GM21447 (cell line): Measurements from ENCODE around the gene TMEM59.
"Not testable (repeated sequence)": the region's sequence is repeated elsewhere in the genome, so short reads cannot be mapped to it uniquely, and the experiment has no call there.

Experiments
- ATAC-seq: cut with Tn5 transposase; IDR thresholded peaks from one replicate; pipeline ENCODE4 v1.9.1; 2021; ENCODE audit not compliant: unreplicated experiment

The TMEM59 gene

GRCh38 chr1:54052934-54053744 is at the start of gene TMEM59, which contains the start of gene TCEANC2:
Gene TMEM59 (minus strand): TSS chr1:54053204. CDS start chr1:54053188, 16 bp downstream.
Gene TCEANC2 (plus strand): TSS chr1:54053608. CDS start chr1:54054423, 815 bp downstream.
- ATAC-seq, result peak; percentile 89

GRCh38 chr1:54100500-54100899 is 47.5 kb upstream of the TMEM59 start:
- no peak for ATAC-seq

GRCh38 chr1:54099061-54099610 is 46.1 kb upstream of the TMEM59 start:
- ATAC-seq, result no peak

- no peak for ATAC-seq
These were observed 43.9 kb upstream of the TMEM59 start for GRCh38 chr1:54096877-54097240.

GRCh38 chr1:54096227-54096876 is 43.3 kb upstream of the TMEM59 start:
- ATAC-seq, result no peak

GRCh38 chr1:54095546-54096226 is 42.7 kb upstream of the TMEM59 start:
- ATAC-seq, result no peak

GRCh38 chr1:54094730-54095105 is 41.7 kb upstream of the TMEM59 start:
- not testable (repeated sequence) for ATAC-seq

- no peak for ATAC-seq
These were observed 41.2 kb upstream of the TMEM59 start for GRCh38 chr1:54094001-54094729.

GRCh38 chr1:54091666-54092065 is 38.7 kb upstream of the TMEM59 start:
- no peak for ATAC-seq

- no peak for ATAC-seq
These were observed 35.4 kb upstream of the TMEM59 start for GRCh38 chr1:54088385-54088784.

- no peak for ATAC-seq
These were observed 33.8 kb upstream of the TMEM59 start for GRCh38 chr1:54086754-54087153.

GRCh38 chr1:54084794-54085193 is 31.8 kb upstream of the TMEM59 start:
- ATAC-seq, result no peak

- ATAC-seq, result no peak
These were observed 28.6 kb upstream of the TMEM59 start for GRCh38 chr1:54081306-54082270.

- ATAC-seq, result no peak
These were observed 27.6 kb upstream of the TMEM59 start for GRCh38 chr1:54080598-54081049.

- no peak for ATAC-seq
These were observed 24.4 kb upstream of the TMEM59 start for GRCh38 chr1:54077359-54077758.

- ATAC-seq, result peak; percentile 74
These were observed 17.3 kb upstream of the TMEM59 start for GRCh38 chr1:54070171-54070837.

- ATAC-seq, result no peak
These were observed 16.8 kb upstream of the TMEM59 start for GRCh38 chr1:54069791-54070170.

GRCh38 chr1:54064299-54064698 is 11.3 kb upstream of the TMEM59 start:
- no peak for ATAC-seq

- ATAC-seq, result no peak
These were observed 1.4 kb upstream of the TMEM59 start for GRCh38 chr1:54054438-54054749.
